DMS153 treated with DMSO at 0.1 percent for 48 hours (cell line): ENCODE data around the gene CYB5D1.

Source experiments
- DNase-seq: peaks from one replicate; lab custom pipeline; 2025; ENCODE audit not compliant: unreplicated experiment; lab: John Stamatoyannopoulos, UW

Gene CYB5D1

DNA sequence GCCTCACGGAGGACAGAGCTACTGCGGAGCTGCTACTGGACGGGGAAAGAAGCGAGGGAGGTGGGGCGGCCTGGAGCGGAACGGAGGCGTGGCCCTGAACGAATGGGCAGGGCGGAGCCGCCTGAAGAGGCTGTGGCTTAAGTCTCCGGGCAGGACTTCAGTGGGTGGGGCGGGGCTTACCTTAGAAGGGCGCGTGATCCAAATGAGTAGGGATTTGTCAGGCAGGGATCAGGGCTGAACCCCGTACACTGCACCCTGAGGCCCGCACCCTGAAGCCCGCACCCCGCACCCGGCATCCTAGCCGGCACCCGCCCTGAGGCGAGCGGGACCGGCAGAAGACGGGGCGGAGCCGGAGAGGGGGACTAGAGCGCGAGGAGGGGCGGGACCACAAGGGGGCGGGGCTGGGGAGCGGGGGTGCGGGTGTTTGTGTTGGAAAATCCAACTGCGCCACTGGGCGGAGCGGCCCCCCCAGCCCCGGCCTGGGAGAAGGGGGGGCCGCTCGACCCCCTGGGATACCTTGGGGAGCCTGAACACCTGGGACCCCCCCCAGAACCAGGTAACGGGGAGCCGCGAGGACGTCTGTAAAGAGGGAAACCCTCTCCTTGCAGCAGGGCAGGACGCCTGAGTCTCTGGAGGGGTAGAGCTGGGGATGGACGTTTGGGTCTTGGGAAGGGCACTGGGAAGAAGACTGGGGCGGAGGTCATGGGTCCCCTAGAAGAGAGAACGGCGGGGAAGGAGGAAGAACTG, 23.8 kb upstream of the CYB5D1 start, which contains the start of gene KDM6B:
Gene KDM6B (plus strand): TSS at position 423 of the 747 bp plus-strand sequence. CDS start 11,338 bp downstream, outside the sequence.
- peak; percentile 27 for DNase-seq

DNA sequence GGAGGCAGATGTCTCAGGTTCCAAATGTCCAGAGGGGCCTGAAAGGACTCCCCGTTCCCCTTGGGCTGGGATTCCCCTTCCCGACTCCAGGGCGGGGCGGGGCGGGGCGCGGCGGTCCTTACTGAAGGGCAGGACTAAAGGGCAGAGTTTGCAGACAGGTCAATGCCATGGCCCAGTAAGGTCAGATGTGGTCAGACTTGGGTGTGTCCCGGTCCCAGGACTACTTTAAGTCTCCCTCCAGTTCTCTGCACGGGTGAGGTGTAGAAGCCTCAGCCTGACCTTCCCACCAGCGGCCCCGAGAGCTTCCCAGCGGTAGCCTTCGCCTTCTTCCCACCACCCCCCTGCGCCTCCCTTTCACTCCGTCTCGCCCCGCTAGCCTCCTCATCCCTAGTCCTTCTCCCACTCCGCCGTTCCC, 23.3 kb upstream of the CYB5D1 start:
- DNase-seq: no peak

DNA sequence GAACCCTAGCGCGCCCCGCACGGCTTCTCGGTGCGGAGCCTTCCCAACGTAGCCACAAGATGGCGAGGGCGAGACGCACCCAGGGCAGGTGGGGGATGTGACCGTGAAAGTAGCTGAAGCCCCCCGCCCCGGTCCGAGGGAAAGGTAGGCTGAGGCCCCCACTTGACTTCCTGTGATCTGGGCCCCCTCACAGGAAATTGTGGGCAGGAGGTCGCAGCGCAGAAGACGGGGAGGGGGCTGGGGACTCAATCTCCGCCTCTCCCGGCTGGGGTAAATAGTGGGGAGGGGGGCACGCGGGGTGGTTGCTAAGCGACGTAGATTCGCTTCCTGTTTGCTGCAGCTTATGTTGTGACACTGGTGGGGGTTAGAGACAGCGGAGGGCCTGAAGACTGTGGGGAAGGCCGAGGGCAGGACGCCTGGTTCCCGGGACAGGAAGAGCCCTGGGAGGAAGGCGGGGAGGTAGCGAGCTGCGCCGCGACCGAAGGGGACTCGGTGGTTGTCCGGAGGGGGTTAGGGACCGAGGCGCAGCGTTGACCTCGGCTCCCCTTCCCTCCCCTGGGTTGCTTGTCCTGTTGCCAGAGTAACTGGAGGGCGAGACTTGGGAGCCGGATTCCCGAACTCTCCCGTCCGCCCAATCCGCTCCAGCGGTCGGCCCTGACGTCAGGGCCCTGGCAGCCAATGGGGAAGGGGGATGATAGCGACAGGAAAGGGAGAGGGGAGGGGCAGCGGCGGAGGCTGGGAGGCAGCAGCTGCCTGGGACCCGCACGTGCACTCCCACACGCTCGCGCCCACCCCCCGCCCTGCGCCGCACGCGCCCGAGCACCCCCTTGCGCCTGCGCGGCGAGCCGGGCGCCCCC, 22.6 kb upstream of the CYB5D1 start:
- DNase-seq: peak; percentile 70

DNA sequence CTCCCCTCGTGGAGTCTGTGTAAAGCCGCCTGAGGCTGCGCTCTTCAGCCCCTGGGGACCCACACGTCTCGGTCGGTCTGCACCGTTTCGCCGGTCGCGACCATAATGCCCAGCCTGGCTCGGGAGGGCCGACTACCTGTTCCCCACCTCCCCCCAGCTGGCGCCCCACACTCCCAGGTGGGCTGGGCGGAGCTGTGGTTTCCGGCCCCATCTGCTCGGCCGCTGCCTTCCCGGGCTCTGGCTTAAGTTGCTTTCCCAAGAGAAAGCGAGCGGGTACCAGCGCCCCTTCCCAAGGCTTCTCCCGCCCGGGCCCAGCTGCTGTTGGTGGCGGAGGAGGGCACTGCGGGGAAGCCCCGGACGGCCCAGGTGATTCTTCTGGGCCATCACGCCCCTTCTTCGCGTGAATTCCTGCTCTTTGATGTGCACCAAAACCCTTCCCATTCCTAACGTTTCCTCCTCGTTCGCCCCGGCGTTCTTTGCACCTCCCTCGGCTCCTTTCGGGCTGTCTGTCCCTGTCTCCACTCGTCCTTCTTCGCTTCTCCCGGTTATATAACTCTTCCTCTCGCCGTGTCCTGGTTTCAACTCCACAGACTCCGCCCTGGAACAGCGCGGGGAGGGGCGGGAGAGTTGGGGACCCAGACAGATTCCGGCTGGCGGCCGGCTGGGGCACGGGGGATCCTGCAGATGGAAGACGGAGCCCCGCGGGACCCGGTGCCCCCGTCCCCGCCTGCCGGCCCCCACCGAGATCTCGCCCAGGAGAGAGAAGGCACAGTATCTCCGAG, 21.8 kb upstream of the CYB5D1 start:
- DNase-seq: no peak

DNA sequence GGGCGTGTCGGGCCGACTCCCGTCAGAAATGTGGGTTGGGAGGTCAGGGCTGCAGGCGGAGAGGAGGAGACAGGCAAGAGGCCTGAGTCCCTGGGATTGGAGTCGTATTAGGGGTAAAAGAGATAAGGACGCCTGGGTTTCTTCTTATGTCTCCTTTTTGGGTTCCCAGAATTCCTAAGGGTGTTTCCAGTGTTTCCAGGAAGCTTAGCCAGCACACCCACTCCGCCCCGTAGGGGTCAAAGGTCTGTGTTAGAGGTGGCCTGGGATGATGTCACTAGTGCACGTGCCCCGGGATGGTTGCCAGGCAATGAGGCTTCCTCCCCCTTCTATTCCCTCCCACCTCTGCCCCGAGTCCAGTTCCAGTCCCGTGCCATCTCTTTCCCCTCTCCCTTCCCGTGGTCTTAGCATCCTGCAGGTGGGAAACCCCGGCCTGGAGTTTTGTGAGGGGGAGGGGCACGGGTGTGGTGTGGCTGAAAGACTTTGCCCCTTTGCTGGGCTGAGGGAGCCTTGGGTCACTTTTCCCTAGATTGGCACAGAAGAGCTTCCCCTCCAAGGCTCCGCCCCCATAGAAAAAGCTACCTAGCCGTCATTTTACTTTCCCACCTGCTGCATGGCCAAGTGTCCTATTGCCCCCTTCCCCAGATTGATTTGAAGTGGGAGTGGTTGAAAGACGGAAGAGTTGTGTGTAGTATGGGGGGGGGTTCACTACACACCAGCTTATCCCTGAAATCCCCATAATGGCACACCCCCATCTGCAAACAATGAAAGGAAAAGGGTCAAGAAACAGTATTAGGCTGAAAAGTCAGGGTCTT, 21.0 kb upstream of the CYB5D1 start:
- peak; percentile 77 for DNase-seq

DNA sequence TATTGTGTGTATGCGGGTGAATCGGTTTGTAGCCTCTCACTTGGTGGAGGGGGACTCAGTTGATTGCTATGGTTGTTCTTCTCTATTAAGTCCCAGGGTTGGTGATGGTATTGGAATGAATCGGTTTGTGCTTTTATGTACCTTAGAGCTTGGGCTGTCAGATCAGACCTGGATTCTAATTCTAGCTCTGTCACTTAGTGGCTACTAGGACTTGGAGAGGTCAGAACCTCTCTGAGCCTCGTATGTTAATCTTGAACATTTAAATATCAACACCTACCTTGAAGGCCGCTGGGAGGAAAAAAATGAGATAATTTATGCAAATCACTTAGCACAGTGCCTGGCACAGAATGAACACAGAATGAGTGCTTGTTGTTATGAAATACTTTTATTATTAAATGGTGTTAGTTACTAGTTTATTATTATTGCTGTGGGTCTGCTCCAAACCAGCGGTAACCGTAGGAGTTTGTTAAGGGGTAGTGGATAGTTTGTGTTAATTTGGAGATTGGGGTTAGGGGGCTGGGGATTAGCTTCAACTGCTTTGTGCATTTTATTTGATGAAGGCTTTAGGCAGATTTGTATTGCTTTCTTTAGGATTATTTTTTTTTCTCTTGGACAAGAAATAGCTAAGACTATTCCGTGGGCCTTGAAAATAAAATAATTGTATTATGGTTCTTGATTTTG, 20.3 kb upstream of the CYB5D1 start:
- DNase-seq: no peak

DNA sequence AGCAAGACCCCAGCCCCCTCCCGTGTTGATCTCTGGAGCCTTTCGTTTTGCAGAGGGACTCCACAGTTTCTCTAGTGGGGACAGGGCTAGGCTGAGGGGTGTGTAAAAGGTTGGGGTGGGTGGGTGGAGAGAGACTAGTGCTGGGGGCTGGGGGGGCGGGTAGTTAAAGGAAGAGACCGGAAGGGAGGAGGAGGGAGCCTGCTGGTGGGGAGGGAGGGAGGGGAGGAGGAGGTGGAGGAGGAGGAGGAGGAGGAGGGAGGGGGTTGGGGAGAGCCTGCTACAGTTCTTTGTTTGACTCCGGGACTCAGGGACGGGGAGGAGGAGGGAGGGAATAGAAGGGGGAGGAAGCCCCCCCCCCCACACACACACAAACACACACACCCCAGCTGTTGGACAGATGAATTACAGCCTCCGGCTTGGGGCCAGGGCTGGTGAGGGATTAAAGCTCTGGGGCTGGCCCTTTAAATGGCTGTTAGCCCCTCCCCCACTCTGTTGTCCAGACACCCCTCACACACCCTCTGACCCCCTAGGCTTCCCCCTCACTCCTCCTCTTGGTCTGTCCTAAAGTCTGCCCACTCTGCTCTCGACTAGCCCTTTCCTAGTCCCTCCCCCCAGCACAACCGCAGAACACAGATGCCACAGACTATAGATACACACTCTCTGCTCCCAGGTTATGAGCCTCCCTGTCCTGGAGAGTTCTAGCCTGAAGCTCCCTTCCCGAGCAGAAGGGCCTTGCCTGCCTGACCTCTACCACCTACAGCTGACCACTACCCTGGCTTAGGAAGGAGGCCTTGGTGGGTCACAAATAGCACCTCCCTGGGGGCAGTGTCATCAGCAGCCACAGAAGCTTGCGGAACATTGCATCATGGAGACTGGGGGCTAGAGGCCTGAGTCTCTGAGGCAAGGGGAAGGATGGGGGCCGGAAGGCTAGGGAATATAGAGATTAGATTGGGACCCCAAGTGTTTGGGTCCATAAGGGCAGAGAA, 19.4 kb upstream of the CYB5D1 start:
- no peak for DNase-seq

DNA sequence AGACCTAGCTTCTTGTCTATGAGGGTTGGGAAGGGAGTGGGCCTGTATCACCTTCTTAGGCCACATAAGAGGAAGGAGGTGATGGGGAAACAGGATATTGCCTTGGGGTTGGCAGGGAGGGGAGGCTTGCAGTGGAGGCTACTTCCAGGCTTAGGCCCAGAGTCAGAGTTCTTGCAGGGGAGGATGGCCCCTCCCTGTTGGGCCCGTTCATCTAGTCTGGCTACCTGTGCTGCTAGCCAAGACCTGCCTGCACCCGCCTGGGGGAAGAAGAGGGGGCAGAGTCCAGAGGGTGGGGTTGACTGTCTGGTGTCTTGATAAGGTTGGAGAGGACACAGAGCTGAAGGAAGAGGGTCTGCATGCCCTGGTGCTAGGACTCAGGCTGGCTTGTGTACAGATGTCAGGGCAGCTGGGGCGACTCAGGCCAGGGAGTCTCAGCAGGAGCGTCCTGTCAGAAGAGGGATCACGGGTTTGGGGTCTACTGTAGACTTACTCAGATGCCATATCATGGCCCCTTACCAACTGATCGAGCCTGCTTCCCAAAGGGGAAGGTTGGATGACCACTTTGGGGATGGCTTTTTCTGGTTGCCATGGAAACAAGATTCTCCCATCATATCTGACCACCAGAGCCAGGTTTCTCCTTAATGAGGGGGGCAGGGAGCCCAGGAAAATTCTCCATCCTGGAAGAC, 18.5 kb upstream of the CYB5D1 start:
- DNase-seq: no peak

DNA sequence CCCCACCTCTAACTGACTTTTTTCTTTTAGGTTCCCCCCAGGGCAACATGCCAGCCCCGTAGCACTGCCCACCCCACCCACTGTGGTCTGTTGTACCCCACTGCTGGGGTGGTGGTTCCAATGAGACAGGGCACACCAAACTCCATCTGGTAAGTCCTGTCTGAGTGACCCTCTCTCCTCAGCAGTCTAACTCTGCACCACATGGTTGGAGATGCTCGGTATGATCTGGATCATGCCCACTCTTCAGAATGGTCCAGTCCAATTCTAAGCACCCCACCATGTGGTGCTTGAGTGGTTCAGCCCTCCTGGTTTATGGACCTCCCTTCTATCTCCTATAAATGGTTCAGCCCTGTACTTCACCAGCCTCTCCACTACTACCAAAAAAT, 17.9 kb upstream of the CYB5D1 start:
- DNase-seq: no peak

DNA sequence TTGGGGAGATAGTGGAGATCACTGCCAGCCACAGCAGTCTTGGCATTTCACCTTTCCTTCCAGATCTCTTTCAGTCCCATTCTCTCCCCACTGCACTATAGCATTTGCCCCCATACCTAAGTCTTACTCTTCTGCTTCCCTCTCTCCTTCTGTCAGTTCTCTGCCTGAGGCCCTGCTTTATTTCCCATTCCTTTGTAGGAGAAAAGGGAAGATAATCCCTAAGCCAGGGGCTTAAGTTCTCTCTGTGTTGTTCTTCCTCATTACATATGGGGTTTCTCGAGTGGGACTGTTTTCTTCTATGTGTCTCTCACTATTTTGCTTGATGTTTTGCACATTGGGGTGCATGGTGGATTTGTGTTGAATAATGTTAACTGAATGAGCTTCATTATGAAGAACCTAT, 17.4 kb upstream of the CYB5D1 start:
- no peak for DNase-seq

DNA sequence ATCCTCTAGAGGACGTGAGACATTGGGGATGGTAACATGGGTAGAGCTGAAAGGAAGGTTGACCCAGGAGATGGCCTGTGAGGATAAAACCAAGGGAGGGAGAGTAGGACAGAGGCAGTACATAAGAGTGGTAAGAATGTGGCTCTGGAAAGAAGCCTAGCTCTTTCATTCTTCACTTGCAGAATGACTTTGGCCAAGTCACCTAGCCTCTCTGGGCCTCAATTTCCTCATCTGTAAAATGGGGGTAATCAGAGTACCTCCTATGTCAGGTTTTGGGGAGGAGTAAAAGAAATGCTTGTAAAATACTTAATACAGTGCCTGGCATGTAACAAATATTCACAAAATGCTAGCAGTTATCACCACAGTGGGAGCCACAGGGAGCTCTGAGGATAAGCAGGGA, 16.9 kb upstream of the CYB5D1 start:
- no peak for DNase-seq

DNA sequence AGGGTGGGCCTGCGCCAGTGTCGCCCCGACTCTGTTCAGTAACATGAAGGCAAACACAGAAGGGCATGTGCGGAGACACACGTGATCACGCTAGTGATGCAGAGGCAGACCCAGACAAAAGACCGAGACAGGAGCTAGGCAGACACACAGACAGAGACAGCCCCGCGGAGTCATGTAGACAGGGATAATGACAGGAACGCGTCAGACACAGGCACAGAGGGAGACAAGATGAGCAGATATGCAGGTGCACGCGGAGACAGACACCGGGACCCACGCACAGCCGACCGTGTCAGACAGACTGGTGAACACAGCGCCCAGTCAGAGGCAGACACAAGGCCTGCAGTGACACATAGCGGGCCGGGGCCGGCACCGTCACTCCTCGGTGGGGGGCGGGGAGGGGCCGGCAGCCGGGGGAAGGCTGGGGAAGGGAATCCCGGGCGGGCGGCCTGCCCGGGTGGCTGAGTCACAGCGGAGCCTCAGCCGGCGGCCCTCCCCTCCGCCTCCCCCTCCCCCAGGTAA, 16.3 kb upstream of the CYB5D1 start:
- DNase-seq: no peak

DNA sequence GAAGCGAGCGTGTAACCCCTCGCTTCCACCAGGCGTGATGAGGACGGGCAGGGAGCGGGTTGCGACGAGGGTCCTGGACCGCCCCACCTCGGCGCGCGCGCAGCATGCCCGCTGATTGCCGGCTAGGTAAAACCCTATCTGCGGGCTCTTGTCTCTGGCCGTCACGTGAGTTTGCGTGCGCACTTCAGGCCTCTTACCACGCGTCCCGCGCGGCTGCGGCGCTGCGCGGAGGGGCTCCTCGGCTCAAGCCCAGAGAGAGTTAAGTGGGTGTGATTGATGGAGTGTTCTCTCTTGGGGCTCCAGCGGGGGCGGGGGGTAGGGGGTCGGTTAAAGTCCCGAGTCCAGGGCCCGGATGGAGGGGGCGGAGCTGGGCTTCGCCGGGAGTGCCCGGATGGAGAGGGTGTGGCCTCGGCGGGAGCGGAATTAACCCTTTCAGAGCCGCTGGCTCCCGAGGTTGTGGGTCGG, 15.9 kb upstream of the CYB5D1 start:
- DNase-seq: peak; percentile 25

DNA sequence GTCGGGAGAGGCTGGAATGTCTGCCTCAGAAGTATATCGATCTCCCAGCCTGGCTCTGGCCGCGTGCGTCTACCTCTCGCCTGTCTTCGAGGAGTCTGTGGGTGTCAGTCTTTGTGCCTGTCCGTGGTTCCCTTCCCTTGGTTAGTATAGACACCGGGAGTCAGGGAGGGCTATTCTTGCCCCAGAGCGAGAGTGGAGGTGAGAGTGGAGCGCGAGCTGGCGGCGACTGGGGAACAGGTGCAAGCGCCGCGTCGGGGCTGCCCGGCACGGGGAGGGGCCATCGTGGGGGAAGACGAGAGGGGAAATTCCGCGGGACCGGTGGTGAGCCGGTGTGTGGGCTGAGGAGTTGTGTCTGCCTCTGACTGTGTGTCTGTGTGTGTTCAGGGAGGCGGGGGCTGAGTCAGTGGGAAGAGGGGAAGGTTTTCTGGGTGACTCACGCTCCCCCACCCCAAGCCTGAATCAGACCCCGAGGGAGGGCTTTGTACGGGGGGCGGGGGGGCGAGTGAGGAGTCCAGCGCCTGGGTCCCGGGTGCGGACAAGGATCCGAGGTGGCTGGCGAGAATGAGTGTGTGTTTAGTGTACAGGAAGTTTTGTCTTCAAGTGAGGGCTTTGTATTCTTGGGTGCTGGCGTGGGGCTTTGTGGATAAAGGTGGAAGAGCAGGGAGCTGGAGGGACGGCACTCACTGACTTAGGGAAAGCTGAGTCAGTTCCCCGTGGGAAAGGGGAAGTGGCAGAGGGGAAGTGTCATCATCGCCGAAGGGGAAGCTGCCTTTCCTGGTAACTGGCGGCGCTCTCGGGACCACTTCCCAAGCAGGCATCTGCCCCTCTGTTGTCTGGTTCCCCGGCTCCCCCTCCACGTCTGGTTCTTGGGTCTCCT, 15.2 kb upstream of the CYB5D1 start:
- no peak for DNase-seq

DNA sequence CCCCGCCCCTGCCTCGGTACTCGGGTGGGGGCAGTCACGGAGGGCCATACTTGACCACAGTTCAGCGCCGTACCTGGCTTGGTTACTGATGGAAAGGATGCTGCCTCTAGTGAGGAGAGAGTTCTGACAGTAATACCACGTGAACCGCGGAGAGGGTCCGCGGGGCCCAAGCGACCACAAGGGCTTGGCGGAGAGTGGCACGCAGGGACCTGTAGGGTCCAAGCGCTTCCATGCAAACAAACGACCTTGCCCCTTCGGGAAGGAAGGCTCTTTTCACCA, 14.6 kb upstream of the CYB5D1 start:
- no peak for DNase-seq

DNA sequence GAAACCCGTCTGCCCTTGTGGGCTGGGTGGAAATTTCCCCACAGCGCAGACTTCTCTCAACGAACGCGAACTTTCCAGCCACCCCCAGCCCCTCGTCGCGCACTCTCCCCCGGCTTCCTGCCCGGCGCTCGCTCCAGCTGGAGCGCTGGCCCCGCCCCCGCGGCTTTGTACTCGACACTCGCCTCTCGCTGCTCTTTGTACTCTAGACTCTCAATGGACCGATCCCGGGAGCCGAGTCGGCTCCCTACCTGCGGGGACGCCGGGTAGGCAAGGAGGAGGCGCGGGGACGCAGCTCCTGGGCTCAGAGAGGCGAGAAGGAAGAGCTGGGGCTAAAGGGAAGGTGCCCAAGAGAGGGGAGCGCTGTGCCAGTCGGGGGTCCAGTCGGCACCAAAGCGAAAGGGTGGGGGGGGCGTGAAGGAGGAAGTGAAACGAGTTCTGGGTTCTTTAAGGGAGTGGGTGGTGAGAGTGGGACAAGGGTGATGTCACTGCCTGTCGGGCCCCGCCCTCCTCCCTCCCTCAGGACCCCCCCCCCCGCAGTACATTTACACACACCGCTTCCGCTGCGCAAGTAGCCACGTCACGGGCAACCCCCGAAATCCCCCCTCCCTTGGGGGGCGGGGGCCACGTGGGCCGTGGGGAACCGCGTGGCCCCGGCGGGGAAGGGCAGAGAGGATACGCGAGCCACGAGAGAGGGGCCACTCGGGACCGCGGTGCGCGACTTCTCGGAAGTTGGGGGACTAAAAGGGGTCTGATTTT, 14.1 kb upstream of the CYB5D1 start:
- peak; percentile 47 for DNase-seq
